GM19372 (cell line): ENCODE measurements around the gene KRT39.

ENCODE experiments used
- ATAC-seq: cut with Tn5 transposase; IDR thresholded peaks from one replicate; pipeline ENCODE4 v1.9.1; 2021; ENCODE audit warnings: mild to moderate bottlenecking, low read depth, moderate library complexity; ENCODE audit not compliant: unreplicated experiment

The KRT39 gene

DNA sequence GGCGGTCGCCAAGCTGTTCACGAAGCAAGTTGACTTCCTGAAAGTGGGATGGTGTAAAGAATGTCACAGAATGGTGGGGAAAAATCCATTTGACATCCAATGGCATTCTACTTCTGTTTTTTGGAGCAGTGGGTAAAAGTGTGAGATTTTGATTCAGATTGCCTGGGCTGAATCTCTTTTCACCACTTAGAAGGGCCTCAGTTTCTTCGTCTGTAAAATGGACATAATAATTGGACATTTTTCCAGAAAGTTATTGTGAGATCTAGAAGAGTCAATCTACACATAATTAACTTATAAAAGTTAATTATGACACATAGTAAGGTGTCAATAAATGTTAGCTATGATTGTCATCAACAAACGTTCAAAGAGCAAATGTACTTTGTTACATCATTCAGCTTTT is 14.4 kb upstream of the KRT39 start:
- no peak for ATAC-seq

DNA sequence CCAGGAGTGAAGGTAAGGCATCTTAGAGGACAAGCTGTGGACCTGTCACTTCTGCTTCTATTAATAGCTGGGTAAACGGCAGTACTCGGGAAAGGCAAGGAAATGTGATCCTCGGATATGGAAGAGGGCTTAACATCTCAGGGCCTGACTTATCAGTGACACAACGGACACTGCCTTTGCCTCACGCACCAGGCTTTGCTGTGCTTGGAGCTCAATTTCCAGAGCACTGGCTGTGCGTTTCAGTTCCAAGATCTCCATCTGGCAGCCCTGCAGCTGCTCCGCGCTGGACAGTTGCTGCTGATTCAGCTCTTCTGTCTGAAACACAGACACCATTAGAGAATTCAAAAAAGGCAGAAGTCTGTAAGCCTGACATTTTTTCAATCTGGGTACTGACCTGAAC is 13.8 kb upstream of the KRT39 start:
- no peak for ATAC-seq

DNA sequence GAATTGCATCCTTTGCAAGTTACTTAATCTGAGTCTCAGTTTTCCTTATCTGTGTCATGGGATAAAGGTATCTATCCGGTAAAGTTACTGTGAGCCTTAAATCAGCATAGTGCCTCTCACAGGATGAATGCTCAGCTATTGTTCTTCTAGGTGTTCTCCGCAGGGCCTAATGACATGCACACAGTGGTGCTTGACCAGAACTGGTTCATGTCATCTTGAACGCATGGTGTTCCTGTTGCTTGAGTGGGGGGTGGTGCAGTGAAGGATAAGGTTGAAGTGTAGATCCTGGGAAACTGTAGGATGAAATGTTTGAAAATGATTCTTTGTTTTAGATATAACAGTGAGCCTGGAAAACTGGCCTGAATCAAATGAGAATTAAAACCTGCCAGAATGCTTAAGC is 13.4 kb upstream of the KRT39 start:
- ATAC-seq: no peak

DNA sequence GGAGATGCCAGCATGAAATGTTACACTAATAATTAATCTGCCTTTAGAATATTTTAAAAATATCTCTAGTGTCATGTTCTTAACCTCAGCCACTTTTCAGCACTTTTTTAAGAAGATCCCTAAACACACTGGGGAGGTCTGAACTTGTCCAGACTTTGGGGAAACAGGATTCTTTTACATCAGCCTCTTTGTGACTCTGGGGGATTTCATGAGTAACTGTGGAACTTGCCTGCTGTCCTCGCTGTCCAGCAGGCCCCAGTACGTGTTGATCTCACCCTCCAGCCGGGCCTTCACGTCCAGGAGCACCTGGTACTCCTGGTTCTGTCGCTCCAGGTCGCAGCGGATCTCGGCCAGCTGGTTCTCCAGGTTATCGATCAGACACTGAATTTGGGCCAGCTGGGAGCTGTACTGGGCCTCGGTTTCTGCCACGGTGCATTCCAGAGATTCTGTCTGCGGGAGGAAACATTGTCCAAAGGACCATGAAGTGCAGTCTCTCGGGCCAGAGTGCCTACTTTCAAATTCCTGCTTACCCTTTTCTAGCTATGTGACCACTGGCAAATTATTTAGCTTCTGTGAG is 11.9 kb upstream of the KRT39 start:
- no peak for ATAC-seq

DNA sequence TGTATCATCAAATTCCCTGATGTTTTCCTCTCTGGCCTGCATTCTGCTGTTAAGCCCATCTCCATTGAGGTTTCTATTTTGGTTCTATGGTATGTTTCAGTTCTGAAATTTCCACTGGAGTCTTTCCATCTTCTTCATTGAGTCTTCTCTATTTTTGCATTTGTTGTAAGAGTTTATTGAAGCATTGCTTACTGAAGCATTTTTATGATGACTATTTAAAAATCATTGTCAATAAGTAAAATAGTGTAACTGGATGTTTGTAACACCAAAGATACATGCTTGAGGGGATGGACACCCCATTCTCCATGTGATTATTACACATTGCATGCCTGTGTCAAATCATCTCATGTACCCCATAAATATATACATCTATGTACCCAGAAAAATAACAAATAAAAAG is 8.8 kb upstream of the KRT39 start:
- no peak for ATAC-seq

DNA sequence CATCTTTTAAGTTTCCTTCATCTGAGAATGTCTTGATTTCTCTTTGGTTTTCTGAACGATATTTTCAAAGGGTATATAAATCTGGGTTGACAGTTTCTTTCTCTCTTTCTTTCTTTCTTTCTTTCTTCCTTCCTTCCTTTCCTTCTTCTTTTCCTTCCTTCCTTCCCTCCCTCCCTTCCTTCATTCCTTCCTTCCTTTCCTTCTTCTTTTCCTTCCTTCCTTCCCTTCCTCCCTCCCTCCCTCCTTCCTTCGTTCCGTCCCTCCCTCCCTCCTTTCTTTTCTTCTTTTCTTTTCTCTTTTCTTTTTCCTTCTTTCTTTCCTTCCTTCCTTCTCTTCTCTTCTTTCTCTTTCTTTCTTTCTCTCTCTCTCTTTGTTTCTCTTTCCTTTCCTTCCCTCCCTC is 7.6 kb upstream of the KRT39 start:
- ATAC-seq: no peak

DNA sequence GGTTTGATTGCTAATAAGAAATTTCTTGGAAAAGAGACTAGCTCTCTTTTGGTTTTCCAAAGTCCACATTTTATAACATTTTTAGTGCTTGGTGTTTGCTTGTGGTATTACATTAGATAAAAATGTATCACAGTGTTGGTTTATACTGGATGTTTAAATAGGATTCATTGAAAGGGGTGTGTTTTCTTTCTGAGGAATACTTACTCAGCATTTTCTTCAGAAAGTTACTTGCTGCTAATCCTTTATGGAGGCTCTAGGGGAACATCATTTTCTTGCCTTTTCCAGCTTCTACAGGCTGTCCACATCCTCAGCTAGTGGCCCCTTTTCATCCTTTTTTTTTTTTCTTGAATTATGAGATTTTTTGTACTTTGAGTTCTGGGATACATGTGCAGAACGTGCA is 834 bp upstream of the KRT39 start:
- no peak for ATAC-seq

DNA sequence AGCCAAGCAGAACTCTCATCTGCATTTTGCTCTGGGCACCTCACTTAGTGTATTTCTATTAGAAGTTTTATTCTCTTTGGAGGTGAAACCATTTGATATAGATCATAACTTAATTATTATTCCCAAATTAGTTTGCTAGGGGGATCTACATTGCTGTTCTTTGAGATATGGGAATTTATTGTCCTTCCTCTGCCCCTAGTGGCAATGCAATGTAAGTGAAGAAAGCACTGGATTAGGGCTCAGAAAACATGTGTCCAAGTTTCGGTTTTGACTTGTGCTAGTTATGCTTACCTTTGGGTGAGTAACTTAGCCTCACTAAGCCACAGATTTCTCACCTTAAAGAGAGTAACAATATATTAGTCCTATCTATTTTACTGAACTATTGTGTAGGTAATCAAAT is 2.9 kb downstream of the KRT39 start:
- ATAC-seq: no peak

DNA sequence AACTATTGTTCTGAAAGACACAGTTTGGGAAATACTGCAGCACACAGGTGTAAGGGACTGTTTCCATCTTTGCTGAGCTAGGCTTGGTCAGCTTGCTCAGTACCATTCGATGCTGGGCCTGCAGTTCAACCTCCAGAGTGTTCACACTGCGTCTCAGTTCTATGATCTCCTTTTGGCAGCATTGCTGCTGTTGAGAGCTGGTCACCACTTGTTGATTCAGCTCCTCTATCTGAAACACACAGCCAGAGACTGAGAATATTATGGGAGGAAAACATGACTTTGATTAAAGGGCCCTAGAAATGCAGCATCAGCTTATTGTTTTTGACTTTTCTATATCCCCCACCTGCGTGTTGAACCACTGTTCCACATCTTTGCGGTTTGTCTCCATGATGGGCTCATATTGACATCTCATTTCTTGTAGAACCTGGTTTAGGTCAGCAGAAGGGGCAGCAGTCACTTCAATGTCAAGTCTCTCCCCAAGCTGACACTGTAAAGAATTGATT is 4.6 kb downstream of the KRT39 start:
- ATAC-seq: no peak

DNA sequence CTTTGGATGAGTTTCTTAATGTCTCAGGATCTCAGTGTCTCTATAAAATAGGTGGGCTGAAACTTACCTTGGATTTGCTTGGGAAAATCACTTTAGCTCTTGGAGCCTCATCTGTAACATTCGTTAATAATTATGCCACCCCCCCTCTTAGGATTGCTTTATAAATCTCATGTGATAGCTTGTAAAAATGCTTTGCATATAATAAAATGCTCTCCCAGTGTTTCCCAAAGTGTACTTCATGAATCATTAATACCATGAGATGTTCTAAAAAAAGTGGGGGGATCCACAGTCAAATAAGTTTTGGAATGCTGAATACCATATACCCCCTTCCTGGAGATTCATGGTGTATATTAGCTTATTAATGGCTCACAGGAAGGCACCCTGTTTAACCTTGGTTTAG is 5.2 kb downstream of the KRT39 start:
- ATAC-seq: no peak

DNA sequence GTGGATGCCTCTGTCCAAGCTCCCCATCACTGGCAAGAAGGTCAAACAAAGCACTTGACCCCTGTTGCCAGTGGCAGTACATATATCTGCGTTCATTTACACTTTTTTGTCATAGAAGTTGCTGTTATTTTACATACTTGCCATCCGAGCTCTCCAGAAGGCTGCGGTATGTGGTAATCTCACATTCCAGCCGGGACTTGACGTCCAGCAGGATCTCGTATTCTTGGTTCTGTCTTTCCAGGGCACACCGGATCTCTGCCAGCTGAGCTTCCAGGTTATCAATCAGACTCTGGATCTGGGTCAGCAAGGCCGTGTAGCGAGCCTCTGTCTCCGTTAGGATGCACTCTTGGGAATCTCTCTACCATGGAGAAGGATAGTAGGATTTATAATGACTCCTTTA is 6.6 kb downstream of the KRT39 start:
- ATAC-seq: no peak

DNA sequence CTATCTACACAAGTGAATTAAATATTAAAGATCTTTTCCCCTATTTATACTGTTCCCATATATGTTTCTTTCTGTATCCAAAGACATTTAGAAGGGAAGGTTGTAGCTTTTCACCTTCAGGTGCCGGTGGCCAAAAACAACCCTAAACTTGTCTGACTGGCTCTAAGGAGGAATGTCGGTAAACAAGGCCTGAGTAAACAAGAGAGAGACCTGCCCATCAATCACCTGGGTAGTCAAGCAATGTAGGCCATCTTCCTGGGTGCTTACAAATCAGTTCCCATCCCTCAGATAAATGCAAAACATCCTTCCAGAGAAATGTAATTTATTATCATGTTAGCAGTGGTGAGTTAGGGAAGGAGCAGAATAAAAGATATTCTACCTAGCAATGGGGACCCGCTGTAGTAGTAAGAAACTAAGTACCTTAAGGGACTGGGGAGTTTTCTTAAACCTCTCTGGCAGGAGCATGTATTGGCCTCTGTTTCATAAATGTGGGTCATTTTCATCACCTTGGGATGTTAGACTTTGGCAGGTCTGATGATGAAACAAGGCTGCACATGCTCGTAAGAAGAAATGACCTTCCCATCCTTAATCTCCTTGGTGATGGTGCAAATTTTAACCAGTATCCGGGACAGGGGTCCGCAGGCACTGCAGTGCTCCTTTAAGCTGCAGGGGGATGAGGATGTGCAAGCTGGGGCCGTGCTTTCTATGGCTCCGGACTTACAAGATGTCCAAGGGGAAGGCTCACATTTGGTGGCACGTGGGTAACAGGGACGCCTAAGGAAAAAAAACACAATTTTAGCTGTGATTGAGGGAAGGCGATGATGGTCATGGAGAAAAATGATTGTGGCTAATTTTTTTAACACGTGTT is 8.4 kb downstream of the KRT39 start:
- no peak for ATAC-seq

DNA sequence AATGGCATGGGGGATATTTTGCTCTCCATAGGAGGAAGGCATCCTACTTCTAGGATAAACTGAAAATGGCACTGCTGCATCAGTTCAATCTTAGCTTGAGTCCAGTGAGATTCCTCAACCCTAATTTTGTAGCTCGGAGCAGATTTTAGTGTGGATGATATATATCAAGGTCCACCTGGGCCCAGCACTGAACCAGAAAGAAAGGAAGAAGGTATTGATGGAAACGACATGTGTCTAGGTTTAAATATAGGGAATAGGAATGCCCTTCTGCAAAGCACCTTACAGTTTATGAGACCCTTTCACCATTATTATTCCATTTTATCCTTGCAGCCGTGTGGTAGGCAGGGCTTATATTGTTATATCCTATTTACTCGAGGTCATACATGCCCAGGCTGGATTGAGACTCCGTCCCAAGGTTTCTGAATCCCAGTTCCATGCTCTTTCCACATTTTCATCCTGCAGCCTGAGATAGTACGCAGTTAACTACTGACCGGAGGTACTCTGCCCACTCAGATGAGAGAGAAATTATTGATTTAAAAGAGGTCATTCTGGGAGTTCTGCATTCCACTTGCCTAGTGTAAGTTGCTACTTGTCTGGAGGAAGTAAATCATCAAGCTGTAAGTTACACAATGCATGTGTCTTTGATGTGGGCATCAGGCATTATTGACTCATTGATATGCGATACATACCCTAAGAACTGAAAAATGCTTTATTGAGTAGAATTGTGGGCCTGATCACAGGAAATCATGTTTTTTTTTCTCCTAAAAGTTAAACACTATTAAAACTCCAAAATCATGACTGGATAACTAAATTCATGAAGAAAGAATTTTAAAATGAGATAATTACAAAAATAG is 10.1 kb downstream of the KRT39 start:
- ATAC-seq: no peak

DNA sequence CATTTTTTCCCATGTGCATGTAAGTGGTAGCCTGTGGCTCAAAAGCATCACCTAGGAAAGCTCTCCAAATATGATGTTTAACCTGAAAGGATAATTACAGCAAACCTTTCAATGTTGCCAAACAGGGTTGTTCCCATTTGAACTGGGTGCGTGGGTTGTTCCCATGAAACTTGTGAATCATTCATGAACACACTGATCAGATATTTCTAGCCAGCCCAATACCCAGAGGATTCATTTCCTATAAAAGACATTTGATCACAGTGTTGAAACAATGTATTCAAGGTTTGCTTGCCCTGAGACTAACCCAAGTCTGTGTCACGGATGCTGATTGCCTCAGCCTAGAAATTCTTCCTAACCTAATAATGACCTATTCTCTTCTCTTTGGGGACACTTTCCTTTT is 12.9 kb downstream of the KRT39 start:
- no peak for ATAC-seq

DNA sequence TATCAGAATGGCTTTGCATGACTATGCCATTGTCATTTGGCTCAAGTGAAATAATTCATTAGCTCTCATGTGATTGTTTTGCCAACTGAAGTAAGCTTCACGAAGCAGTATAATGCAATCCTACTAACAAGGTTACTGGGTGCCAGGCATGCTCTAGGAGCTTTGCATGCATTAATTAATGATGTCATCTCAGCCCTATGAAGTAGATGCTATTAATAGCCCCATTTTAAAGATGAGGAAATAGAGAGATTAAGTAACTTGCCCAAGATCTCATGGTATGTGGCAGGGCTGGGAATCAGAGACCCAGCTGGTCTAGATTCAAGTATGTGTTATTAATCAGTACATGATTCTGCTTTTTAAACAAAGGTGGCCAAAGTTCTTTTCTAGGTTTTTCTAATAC is 14.1 kb downstream of the KRT39 start:
- ATAC-seq: no peak

DNA sequence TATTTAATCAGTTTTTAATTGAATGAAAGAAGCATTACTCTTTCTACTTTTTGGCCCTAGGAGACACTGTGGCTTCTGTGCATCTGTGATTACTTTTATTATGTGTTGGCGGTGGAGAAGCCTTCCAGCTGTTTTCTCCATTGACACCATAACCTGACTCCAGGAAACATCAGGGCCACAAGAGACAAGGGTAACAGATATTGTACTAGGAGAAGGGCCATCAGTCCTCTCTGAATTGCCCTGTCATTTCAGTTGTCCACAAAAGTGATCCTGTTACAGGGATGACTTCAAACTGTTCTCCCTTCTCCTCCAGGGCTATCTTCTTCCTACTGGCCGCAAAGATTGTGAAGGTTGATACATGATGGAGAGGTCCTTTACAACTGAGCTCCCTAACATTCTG is 14.6 kb downstream of the KRT39 start:
- ATAC-seq: no peak

DNA sequence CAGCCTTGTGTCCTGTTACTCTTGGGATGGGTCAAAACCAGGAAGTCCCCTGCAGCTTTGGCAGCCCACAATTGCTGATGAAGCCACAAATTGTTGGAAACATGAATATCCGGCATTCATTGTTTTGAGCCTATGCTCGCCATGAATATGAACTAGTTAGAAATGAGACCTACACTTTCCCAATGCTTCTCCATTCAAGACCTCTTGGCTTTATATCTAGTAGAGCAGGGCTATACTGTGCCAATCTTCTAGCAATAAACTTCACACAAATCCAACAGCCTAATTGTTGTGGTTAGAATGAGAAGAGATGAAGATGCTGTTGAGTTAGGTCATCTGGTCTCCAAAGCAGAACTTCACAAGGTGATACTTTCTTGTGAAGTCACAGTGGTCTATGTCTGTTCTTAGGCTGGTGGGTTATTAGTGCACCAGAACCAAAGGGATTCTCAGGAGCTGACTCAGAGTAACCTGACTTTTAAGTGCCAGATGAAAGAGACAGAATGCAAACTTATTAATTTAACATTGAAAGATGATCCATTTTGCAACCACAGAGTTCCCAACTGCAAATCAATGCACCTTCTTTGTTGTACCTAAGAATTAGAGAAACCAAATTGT is 15.6 kb downstream of the KRT39 start:
- ATAC-seq: no peak

DNA sequence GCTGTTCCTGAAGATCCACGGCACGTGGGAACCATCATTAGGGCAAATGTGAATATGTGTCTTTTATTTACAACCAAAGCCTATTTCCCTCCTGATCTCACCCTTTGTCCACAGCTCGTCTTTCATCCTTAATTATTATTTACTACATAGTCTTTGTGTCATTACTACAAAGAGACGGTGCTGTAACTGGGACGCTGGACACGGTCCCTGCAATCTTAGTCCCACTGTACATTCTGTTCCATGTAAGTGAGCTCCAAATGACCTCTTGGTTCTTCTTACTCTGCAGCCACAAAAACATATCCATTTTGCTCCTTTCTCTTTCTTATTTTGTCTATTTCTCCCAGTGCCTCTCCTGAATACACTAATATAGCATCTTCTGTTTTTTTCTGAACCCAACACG is 16.6 kb downstream of the KRT39 start:
- no peak for ATAC-seq

DNA sequence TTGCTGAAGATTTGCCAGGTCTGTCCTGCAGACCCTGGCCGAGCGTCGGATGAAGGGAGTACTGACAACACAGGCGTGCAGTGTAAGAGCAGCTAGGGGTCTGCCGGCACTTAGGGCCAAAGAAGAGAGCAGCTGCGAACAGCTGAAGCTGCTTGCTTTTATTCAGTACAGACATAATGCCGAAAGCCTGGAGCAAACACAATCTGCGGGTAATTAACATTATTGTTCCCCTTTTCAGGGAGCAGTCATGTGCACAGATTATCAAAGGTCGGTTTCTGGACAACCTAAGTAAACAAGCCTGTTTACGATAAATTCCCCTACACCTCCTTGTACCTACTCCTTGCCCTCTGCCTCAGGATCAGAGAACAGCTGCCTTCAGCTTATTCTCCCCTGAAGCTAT is 17.3 kb downstream of the KRT39 start:
- no peak for ATAC-seq

DNA sequence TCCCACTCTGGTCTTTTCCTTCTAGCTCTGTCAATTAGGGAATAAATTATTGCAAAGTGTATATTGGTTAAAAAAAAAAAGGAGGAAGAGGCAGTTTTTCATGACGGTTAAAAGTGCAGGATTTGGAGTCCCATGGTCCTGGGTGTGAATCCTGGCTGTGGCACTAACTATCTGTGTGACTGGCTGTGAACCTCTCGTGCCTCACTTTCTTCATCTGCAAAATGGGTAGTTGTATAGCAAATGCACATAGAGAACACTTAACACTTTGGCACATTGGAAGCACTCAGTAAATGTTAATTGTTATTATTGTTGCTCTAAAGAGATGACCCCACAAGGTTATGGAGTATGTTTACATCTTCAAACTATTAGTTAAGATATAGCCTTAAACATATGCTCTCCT is 18.8 kb downstream of the KRT39 start:
- no peak for ATAC-seq

DNA sequence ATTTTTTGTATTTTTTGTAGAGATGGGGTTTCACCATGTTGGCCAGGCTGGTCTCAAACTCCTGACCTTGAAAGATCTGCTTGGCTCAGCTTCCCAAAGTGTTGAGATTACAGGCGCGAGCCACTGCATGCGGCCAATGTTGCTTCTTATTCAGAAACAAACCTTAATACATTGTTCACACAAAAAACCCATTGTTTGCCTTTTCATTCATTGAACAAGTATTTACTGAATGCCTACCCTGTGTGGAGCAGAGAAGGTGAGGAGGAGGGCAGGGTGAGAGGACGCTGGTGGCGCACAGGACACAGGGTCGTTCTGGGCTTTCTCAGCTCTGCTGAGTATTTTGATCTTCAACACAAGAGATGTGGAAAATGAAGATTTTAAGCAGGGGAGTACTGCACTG is 21.3 kb downstream of the KRT39 start:
- ATAC-seq: no peak
